GM12801 (cell line): ENCODE data around the gene DNMT3A.

ENCODE experiments used
- TF ChIP-seq, protein P1 (sequence below): IDR thresholded peaks from one replicate; pipeline ENCODE4 v1.5.1; 2011; ENCODE audit warnings: control low read depth; ENCODE audit not compliant: insufficient read length; ENCODE audit errors: extremely low read depth

DNMT3A gene

DNA sequence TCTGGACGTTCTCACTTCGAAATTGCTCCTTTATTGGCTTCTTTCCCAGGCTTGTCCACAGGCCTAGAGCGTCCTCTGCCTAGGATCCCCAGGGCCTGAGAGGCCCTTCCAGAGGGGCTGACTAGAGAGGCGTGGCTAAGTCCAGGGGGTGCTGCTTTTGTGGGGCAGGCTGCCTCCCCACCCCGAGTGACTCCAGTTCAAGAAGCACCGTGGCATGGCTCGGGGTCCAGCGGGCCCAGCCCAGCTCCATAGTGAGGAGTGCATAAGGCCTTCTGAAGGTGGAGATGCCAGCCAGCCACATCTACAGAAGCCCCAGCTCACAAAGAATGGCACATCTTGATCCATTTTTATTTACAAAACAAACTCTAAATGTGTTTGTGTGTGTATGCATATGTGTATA is 128.5 kb downstream of the DNMT3A start:
- TF ChIP-seq, protein P1, sequence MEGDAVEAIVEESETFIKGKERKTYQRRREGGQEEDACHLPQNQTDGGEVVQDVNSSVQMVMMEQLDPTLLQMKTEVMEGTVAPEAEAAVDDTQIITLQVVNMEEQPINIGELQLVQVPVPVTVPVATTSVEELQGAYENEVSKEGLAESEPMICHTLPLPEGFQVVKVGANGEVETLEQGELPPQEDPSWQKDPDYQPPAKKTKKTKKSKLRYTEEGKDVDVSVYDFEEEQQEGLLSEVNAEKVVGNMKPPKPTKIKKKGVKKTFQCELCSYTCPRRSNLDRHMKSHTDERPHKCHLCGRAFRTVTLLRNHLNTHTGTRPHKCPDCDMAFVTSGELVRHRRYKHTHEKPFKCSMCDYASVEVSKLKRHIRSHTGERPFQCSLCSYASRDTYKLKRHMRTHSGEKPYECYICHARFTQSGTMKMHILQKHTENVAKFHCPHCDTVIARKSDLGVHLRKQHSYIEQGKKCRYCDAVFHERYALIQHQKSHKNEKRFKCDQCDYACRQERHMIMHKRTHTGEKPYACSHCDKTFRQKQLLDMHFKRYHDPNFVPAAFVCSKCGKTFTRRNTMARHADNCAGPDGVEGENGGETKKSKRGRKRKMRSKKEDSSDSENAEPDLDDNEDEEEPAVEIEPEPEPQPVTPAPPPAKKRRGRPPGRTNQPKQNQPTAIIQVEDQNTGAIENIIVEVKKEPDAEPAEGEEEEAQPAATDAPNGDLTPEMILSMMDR: no peak

DNA sequence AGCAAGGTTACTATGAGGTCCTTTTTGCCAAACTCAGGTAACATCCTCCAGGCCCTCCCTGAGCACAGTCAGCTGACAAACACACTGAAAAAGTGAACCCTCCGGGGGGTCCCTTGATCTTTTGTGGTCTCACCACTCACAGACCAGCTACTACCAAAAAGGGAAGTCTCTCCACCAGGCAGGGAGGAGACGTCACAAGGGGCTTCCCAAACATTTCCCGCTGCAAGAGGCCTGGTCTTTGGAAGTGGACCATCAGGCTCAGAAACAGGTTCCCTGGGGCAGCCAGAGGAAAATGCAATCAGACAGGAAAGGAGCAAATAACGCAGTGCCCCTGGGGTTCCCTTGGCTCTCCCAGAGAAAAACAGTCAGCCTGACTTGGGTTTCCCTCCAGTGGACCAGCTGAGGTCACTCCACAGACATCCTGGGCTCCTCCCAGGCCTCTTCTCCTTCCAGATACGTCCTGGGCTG is 134.6 kb downstream of the DNMT3A start:
- TF ChIP-seq, protein P1: no peak

DNA sequence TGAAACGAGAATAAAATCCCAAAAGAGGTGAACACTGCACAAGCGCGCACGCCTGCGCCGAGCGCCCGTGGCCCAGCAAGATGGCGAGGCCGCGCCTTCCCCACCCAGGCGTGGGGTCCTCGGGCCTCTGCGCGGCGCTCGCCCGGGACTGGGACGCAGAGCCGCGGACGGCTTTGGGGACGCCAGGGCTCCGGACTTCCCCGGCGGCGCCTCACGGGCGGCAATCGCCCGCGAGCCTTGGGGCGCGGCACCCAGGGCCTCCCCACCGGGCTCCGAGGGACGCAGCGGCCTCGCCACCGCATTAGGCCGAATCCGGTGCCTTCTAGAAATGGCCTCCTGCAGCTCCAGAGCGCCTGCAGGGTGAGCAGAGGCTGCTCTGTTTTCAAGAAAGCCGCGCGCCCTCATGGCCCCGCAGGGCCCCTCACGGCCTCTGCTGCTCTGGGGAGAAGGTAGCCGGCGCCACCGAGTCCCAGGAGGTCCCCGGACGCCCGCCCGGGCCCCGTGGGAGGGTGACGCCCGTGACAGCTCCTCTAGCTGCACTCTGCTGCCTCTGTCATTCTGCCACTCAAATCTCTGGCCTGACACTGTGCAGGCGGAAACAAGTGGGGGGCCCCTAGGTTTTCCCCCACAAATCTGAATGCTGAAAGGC is 137.4 kb downstream of the DNMT3A start:
- TF ChIP-seq, protein P1: no peak

DNA sequence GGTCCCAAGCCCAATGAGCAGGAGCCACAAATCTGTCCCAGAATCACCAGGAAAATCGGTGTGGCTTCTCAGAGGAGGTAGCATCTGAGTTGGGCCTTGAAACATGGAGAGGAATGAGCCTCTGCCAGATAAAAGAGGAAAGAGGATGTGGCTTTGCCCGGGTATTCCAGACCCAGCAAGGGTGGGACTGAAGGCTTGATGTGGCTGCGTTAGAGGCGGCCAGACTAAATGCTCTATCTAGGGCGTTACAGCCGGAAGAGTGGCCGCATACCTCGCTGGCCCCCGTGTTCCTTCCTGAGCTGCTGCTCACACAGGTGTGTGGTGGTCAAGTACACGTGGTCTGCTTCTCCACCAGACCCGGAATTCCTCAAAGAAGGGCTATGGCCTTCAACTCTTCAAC is 139.4 kb downstream of the DNMT3A start:
- TF ChIP-seq, protein P1: no peak

DNA sequence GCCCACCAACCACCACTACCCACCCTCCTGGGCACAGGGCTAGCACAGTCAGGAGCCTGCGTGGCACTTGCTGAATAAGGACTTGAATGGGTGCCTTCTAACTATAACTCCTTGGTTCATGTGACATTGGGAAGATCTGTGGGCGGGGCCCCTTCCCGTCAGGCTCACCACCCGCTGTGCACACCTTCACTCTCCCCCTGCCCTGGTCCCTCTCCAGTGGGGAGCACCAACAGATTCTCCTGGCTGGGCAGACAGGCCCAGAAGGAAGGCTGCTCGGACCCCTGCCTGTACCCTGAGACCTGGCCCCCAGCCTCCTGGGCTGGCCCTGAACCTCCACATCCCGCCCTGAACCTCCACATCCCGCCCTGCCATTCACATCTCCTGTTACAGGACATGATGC is 139.9 kb downstream of the DNMT3A start:
- TF ChIP-seq, protein P1: no peak

DNA sequence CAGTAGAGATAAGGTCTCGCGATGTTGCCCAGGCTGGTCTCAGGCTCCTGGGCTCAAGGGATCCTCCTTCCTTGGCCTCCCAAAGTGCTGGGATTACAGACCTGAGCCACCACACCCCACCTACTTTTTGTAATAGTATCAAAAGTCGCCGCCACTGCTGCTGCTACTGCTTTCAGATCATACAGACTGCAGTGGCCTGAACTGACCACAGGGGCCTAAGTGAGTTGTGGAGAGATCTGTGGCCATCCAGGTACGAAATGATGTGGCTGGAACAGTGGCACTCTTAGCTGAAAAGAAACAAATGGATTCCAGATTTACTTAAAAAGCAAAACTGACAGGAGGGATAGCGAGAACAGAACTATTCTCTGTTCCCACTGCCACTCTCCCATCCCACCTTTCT is 140.5 kb downstream of the DNMT3A start:
- TF ChIP-seq, protein P1: no peak

DNA sequence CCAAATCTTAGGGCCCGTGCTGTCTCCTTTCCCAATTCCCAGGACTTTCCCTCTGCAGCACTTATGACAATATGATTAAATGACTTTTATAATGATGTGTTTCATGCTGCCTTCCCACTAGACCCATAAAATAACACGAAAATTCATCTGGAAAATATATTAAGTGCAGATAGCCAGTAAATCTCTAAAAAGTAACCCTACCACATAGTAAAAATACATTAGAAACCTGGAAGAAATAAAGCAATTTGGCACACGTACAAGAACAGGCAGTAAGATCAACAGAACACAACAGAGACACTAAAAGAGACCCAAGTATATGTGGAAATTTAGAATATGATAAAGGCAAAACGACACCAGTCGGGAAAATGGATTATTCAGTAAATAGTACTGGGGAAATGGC is 143.1 kb downstream of the DNMT3A start:
- TF ChIP-seq, protein P1: no peak
